ENCODE data around the gene TEX38.

DNA sequence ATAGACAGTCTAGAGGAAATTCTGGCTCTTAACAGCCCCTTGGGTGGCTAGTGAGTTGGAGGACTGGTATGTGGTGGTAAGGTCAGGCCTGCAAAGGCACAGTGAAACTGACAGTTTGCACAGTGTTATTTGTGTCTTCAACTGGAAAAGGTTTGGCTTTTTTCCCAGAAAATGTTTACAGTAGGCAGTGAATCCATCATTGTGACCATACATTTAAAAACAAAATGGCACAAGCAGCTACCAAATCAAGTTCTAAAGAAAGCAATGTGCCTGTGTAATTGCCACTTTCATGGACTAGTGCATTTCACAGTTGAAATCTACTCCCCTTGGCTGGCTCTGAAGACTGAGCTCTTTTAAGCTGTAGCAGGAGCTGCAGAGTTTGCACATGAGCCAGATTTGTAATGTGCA, 28.3 kb upstream of the TEX38 start:
- no peak for TF ChIP-seq POLR2A (IDR thresholded peaks at IDR 0.05; ENCODE audit: low read depth, low read length)
- TF ChIP-seq, protein P1, sequence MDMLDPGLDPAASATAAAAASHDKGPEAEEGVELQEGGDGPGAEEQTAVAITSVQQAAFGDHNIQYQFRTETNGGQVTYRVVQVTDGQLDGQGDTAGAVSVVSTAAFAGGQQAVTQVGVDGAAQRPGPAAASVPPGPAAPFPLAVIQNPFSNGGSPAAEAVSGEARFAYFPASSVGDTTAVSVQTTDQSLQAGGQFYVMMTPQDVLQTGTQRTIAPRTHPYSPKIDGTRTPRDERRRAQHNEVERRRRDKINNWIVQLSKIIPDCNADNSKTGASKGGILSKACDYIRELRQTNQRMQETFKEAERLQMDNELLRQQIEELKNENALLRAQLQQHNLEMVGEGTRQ (IDR thresholded peaks at IDR 0.05; ENCODE audit: borderline replicate concordance, low read depth, low read length) = no peak
- TF ChIP-seq NR2F1 (conservative IDR thresholded peaks at IDR 0.05) = no peak
- no peak for TF ChIP-seq ESRRA (IDR thresholded peaks at IDR 0.05; ENCODE audit: low read length)
- TF ChIP-seq HCFC1 (IDR thresholded peaks at IDR 0.05; ENCODE audit: low read length) = no peak

Measured in GM12878 (cell line).